GM12891 (cell line): Measurements from ENCODE around the gene DOLK.

Source experiments
- POLR2A ChIP-seq: IDR thresholded peaks from 2 replicates; pipeline ENCODE4 v1.6.1; 2011; ENCODE audit warnings: low read depth, low read length, control low read depth
- POLR2AphosphoS5 ChIP-seq: IDR thresholded peaks from 2 replicates; pipeline ENCODE4 v1.6.1; 2011; ENCODE audit warnings: low read depth, low read length, control low read depth
- SPI1 ChIP-seq: IDR thresholded peaks from 2 replicates; pipeline ENCODE4 v1.6.1; 2011; ENCODE audit warnings: low read depth, low read length, control low read depth

- TF ChIP-seq POLR2A (no peak), SPI1 (no peak), POLR2AphosphoS5 (no peak)
Observed at GRCh38 chr9:128940271-128940921, 7.0 kb downstream of the DOLK start.
